HG02870 (cell line): ENCODE measurements around the gene PDIA5.
"Not testable (repeated sequence)": the region's sequence is repeated elsewhere in the genome, so short reads cannot be mapped to it uniquely, and the experiment has no call there.

Experiments used
- ATAC-seq: cut with Tn5 transposase; IDR thresholded peaks from one replicate; pipeline ENCODE4 v1.9.1; 2021; ENCODE audit warnings: mild to moderate bottlenecking, moderate library complexity; ENCODE audit not compliant: unreplicated experiment

The PDIA5 gene

GRCh38 chr3:123143669-123144411, 77.0 kb downstream of the PDIA5 start:
- no peak for ATAC-seq

- ATAC-seq, result no peak
Observed at GRCh38 chr3:123147754-123148535, 81.1 kb downstream of the PDIA5 start.

- ATAC-seq, result no peak
Observed at GRCh38 chr3:123148772-123149171, 81.9 kb downstream of the PDIA5 start.

GRCh38 chr3:123149525-123149924, 82.7 kb downstream of the PDIA5 start:
- ATAC-seq, result no peak

- ATAC-seq, result no peak
Observed at GRCh38 chr3:123150449-123151215, 83.8 kb downstream of the PDIA5 start.

GRCh38 chr3:123151251-123151705, 84.5 kb downstream of the PDIA5 start:
- ATAC-seq, result no peak

GRCh38 chr3:123151853-123152420, 85.1 kb downstream of the PDIA5 start:
- ATAC-seq, result not testable (repeated sequence)

- no peak for ATAC-seq
Observed at GRCh38 chr3:123152687-123153086, 85.9 kb downstream of the PDIA5 start.

GRCh38 chr3:123153125-123154019, 86.5 kb downstream of the PDIA5 start:
- no peak for ATAC-seq

GRCh38 chr3:123154020-123154985, 87.5 kb downstream of the PDIA5 start:
- no peak for ATAC-seq

- ATAC-seq, result no peak
Observed at GRCh38 chr3:123155471-123156011, 88.7 kb downstream of the PDIA5 start.

- no peak for ATAC-seq
Observed at GRCh38 chr3:123156276-123156995, 89.6 kb downstream of the PDIA5 start.

- no peak for ATAC-seq
Observed at GRCh38 chr3:123157209-123157597, 90.4 kb downstream of the PDIA5 start.

- no peak for ATAC-seq
Observed at GRCh38 chr3:123157598-123158287, 90.9 kb downstream of the PDIA5 start.

- no peak for ATAC-seq
Observed at GRCh38 chr3:123158330-123158729, 91.5 kb downstream of the PDIA5 start.

GRCh38 chr3:123158899-123159390, 92.1 kb downstream of the PDIA5 start:
- no peak for ATAC-seq

- ATAC-seq, result no peak
Observed at GRCh38 chr3:123159926-123160635, 93.3 kb downstream of the PDIA5 start.
